Tibial nerve (tissue), 3 donors: ENCODE data around the gene SIRT6.

Experiments used
- POLR2A ChIP-seq, 2 donors: fragments of 450-650 bp; IDR thresholded peaks; one replicate each; pipeline ENCODE4 v1.6.1; 2017; ENCODE audit warnings: antibody characterized with exemption in 2 of 2, mild to moderate bottlenecking in 2 of 2, moderate library complexity in 2 of 2
- TF ChIP-seq, protein P1 (sequence below), 5 experiments: fragments of 200-600 bp in 3 of 5; fragments of 450-650 bp in 2 of 5; sonication (generic) in 3 of 5; IDR thresholded peaks; one replicate each; pipeline ENCODE4 v1.5.1; 2016 to 2019; ENCODE audit warnings: antibody characterized with exemption in 5 of 5, mild to moderate bottlenecking in 3 of 5, moderate library complexity in 2 of 5

- TF ChIP-seq, protein P1, sequence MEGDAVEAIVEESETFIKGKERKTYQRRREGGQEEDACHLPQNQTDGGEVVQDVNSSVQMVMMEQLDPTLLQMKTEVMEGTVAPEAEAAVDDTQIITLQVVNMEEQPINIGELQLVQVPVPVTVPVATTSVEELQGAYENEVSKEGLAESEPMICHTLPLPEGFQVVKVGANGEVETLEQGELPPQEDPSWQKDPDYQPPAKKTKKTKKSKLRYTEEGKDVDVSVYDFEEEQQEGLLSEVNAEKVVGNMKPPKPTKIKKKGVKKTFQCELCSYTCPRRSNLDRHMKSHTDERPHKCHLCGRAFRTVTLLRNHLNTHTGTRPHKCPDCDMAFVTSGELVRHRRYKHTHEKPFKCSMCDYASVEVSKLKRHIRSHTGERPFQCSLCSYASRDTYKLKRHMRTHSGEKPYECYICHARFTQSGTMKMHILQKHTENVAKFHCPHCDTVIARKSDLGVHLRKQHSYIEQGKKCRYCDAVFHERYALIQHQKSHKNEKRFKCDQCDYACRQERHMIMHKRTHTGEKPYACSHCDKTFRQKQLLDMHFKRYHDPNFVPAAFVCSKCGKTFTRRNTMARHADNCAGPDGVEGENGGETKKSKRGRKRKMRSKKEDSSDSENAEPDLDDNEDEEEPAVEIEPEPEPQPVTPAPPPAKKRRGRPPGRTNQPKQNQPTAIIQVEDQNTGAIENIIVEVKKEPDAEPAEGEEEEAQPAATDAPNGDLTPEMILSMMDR (IDR thresholded peaks at IDR 0.05): no peak
- TF ChIP-seq POLR2A (IDR thresholded peaks at IDR 0.05): no peak
Observed at GRCh38 chr19:4171676-4172075, 10.7 kb downstream of the SIRT6 start.
